ENCODE results near the gene TULP4.
"Not testable (repeated sequence)": the region's sequence is repeated elsewhere in the genome, so short reads cannot be mapped to it uniquely, and the experiment has no call there.

Gene TULP4

GRCh38 chr6:158468666-158469065 is 156.4 kb downstream of the TULP4 start:
- H3K27ac ChIP-seq (ENCODE audit: low read depth, low read length): no peak overlapping the region
- H3K4me1 ChIP-seq (ENCODE audit: control insufficient read depth in 1 of 2, insufficient read depth in 2 of 2, low read length in 2 of 2): peaks cover 12 to 23% of the 10 kb centered on the region in 2 donors
- H3K36me3 ChIP-seq (ENCODE audit: control insufficient read depth in 1 of 2, insufficient read depth in 2 of 2, low read length in 2 of 2): peaks cover 0 to 10% of the 10 kb centered on the region in 2 donors
- no peaks in the 10 kb centered on the region for H3K27me3 ChIP-seq (ENCODE audit: control insufficient read depth in 1 of 2, insufficient read depth in 2 of 2, low read length in 2 of 2)
- no peaks in the 10 kb centered on the region for H3K9me3 ChIP-seq (ENCODE audit: control insufficient read depth in 1 of 2, low read length in 2 of 2)
- H3K9ac ChIP-seq (ENCODE audit: low read depth in 1 of 2, low read length in 2 of 2): no peak overlapping the region
- H3K4me3 ChIP-seq (ENCODE audit: low read depth in 1 of 2, low read length in 2 of 2): no peak overlapping the region

GRCh38 chr6:158470023-158470422 is 157.8 kb downstream of the TULP4 start:
- not testable (repeated sequence) for H3K36me3 ChIP-seq (ENCODE audit: control insufficient read depth in 1 of 2, insufficient read depth in 2 of 2, low read length in 2 of 2); H3K9me3 ChIP-seq (ENCODE audit: control insufficient read depth in 1 of 2, low read length in 2 of 2); H3K27ac ChIP-seq (ENCODE audit: low read depth, low read length); H3K4me3 ChIP-seq (ENCODE audit: low read depth in 1 of 2, low read length in 2 of 2); H3K27me3 ChIP-seq (ENCODE audit: control insufficient read depth in 1 of 2, insufficient read depth in 2 of 2, low read length in 2 of 2); H3K9ac ChIP-seq (ENCODE audit: low read depth in 1 of 2, low read length in 2 of 2)
- H3K4me1 ChIP-seq (ENCODE audit: control insufficient read depth in 1 of 2, insufficient read depth in 2 of 2, low read length in 2 of 2): peaks cover 15 to 29% of the 10 kb centered on the region in 2 donors

- H3K27ac ChIP-seq (ENCODE audit: low read depth, low read length): no peak overlapping the region
- peaks cover 0 to 4% of the 10 kb centered on the region in 2 donors for H3K36me3 ChIP-seq (ENCODE audit: control insufficient read depth in 1 of 2, insufficient read depth in 2 of 2, low read length in 2 of 2)
- H3K4me3 ChIP-seq (ENCODE audit: low read depth in 1 of 2, low read length in 2 of 2): no peak overlapping the region
- peaks cover 18 to 37% of the 10 kb centered on the region in 2 donors for H3K4me1 ChIP-seq (ENCODE audit: control insufficient read depth in 1 of 2, insufficient read depth in 2 of 2, low read length in 2 of 2)
- H3K27me3 ChIP-seq (ENCODE audit: control insufficient read depth in 1 of 2, insufficient read depth in 2 of 2, low read length in 2 of 2): no peaks in the 10 kb centered on the region
- no peaks in the 10 kb centered on the region for H3K9me3 ChIP-seq (ENCODE audit: control insufficient read depth in 1 of 2, low read length in 2 of 2)
- H3K9ac ChIP-seq (ENCODE audit: low read depth in 1 of 2, low read length in 2 of 2): no peak overlapping the region
Observed at GRCh38 chr6:158471339-158471738, 159.1 kb downstream of the TULP4 start.

- H3K9me3 ChIP-seq (ENCODE audit: control insufficient read depth in 1 of 2, low read length in 2 of 2): no peaks in the 10 kb centered on the region
- H3K36me3 ChIP-seq (ENCODE audit: control insufficient read depth in 1 of 2, insufficient read depth in 2 of 2, low read length in 2 of 2): peaks cover 0 to 4% of the 10 kb centered on the region in 2 donors
- H3K27me3 ChIP-seq (ENCODE audit: control insufficient read depth in 1 of 2, insufficient read depth in 2 of 2, low read length in 2 of 2): no peaks in the 10 kb centered on the region
- H3K4me1 ChIP-seq (ENCODE audit: control insufficient read depth in 1 of 2, insufficient read depth in 2 of 2, low read length in 2 of 2): peaks cover 18 to 37% of the 10 kb centered on the region in 2 donors
- no peak overlapping the region for H3K27ac ChIP-seq (ENCODE audit: low read depth, low read length)
- no peak overlapping the region for H3K4me3 ChIP-seq (ENCODE audit: low read depth in 1 of 2, low read length in 2 of 2)
- H3K9ac ChIP-seq (ENCODE audit: low read depth in 1 of 2, low read length in 2 of 2): no peak overlapping the region
Observed at GRCh38 chr6:158472447-158472846, 160.2 kb downstream of the TULP4 start.

DNA sequence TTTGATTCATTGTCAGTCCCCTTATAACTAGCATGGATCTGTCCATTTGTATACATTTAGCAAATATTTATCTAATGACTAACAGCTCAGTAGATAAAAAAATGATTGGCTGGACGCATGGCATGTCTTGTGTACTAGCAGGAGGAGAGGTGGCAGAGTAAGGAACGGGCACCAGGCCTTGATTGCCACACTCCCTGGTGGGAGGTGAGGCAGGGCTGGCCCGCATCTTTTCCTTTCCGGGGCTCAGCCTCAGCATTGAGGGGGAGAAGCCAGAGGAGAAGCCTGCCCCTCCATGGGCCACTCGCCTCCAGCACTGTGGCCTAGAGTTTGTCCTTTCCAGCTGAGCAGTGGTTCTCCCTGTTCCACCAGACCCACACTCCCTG is 162.7 kb downstream of the TULP4 start:
- Histone ChIP-seq H3K4me3 (ENCODE audit: low read depth in 1 of 2, low read length in 2 of 2) (no peak overlapping the region), H3K9ac (ENCODE audit: low read depth in 1 of 2, low read length in 2 of 2) (no peak overlapping the region), H3K27ac (ENCODE audit: low read depth, low read length) (no peak overlapping the region), H3K36me3 (ENCODE audit: control insufficient read depth in 1 of 2, insufficient read depth in 2 of 2, low read length in 2 of 2) (peaks cover 3 to 21% of the 10 kb centered on the region in 2 donors), H3K27me3 (ENCODE audit: control insufficient read depth in 1 of 2, insufficient read depth in 2 of 2, low read length in 2 of 2) (no peaks in the 10 kb centered on the region), H3K4me1 (ENCODE audit: control insufficient read depth in 1 of 2, insufficient read depth in 2 of 2, low read length in 2 of 2) (peaks cover 9 to 31% of the 10 kb centered on the region in 2 donors), H3K9me3 (ENCODE audit: control insufficient read depth in 1 of 2, low read length in 2 of 2) (no peaks in the 10 kb centered on the region)

DNA sequence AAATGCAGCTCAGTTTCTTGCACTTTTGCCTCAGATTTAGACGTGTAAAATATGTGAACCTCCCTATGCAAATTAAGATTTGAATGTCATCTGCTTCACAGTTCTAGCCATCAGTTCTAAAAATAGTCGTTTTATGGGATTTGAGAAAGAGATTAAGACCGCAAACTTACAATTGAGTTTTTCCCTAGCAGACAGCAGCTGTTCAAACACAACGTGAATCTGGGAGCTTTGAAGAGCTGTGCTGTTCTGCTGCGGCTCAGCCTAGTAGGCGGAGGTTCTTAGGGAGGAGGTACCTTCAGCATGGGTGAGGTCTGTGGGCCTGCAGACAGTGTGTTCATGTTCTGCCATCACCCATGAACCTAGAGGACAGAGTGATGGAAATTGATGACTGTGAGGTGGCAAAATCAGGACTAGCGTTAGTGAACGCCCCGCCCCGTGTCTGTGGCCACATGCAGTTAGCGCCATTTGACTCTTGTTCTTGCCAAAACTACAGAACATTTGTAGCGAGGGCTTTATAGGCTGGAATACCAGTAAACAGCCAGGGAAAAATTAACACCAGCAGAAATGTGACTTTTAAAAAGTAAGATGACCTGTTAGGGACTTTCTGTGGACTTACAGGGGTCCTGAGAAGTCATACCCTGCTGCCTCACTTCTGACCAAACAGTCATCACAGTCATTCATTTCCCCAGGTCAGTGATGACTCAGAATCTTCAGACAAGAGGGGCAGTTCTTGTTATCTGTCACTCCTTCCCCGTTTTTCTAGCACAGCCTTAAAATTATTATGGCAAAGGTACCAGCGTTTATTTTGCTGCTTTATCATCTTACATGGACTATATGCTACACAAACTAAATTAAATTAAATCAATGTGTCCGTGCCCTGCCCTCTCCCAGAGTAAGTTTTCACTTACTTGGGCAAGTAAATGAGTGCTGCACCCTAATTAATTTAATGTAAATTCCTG is 163.4 kb downstream of the TULP4 start:
- no peak overlapping the region for H3K4me3 ChIP-seq (ENCODE audit: low read depth in 1 of 2, low read length in 2 of 2)
- no peak overlapping the region for H3K27ac ChIP-seq (ENCODE audit: low read depth, low read length)
- peaks cover 7 to 26% of the 10 kb centered on the region in 2 donors for H3K36me3 ChIP-seq (ENCODE audit: control insufficient read depth in 1 of 2, insufficient read depth in 2 of 2, low read length in 2 of 2)
- H3K4me1 ChIP-seq (ENCODE audit: control insufficient read depth in 1 of 2, insufficient read depth in 2 of 2, low read length in 2 of 2): peaks cover 9 to 31% of the 10 kb centered on the region in 2 donors
- H3K9ac ChIP-seq (ENCODE audit: low read depth in 1 of 2, low read length in 2 of 2): no peak overlapping the region
- no peaks in the 10 kb centered on the region for H3K9me3 ChIP-seq (ENCODE audit: control insufficient read depth in 1 of 2, low read length in 2 of 2)
- no peaks in the 10 kb centered on the region for H3K27me3 ChIP-seq (ENCODE audit: control insufficient read depth in 1 of 2, insufficient read depth in 2 of 2, low read length in 2 of 2)

GRCh38 chr6:158476389-158476788 is 164.1 kb downstream of the TULP4 start:
- H3K9me3 ChIP-seq (ENCODE audit: control insufficient read depth in 1 of 2, low read length in 2 of 2): no peaks in the 10 kb centered on the region
- no peak overlapping the region for H3K27ac ChIP-seq (ENCODE audit: low read depth, low read length)
- H3K4me1 ChIP-seq (ENCODE audit: control insufficient read depth in 1 of 2, insufficient read depth in 2 of 2, low read length in 2 of 2): peaks cover 9 to 31% of the 10 kb centered on the region in 2 donors
- no peak overlapping the region for H3K9ac ChIP-seq (ENCODE audit: low read depth in 1 of 2, low read length in 2 of 2)
- H3K27me3 ChIP-seq (ENCODE audit: control insufficient read depth in 1 of 2, insufficient read depth in 2 of 2, low read length in 2 of 2): no peaks in the 10 kb centered on the region
- H3K4me3 ChIP-seq (ENCODE audit: low read depth in 1 of 2, low read length in 2 of 2): no peak overlapping the region
- H3K36me3 ChIP-seq (ENCODE audit: control insufficient read depth in 1 of 2, insufficient read depth in 2 of 2, low read length in 2 of 2): peaks cover 12 to 34% of the 10 kb centered on the region in 2 donors

DNA sequence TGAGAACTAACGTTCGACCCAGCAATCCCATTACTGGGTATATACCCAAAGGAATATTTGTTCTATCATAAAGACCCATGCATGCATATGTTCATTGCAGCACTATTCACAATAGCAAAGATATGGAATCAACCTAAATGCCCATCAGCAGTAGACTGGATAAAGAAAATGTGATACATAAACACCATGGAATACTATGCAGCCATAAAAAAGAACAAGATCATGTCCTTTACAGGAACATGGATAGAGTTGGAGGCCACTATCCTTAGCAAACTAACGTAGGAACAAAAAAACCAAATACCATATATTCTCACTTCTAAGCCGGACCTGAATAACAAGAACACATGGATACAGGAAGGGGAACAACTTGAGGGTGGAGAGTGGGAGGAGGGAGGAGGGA is 165.5 kb downstream of the TULP4 start:
- H3K9me3 ChIP-seq (ENCODE audit: control insufficient read depth in 1 of 2, low read length in 2 of 2); H3K27ac ChIP-seq (ENCODE audit: low read depth, low read length); H3K9ac ChIP-seq (ENCODE audit: low read depth in 1 of 2, low read length in 2 of 2); H3K27me3 ChIP-seq (ENCODE audit: control insufficient read depth in 1 of 2, insufficient read depth in 2 of 2, low read length in 2 of 2); H3K4me3 ChIP-seq (ENCODE audit: low read depth in 1 of 2, low read length in 2 of 2): not testable (repeated sequence)
- H3K36me3 ChIP-seq (ENCODE audit: control insufficient read depth in 1 of 2, insufficient read depth in 2 of 2, low read length in 2 of 2): peaks cover 12 to 44% of the 10 kb centered on the region in 2 donors
- H3K4me1 ChIP-seq (ENCODE audit: control insufficient read depth in 1 of 2, insufficient read depth in 2 of 2, low read length in 2 of 2): peaks cover 7 to 21% of the 10 kb centered on the region in 2 donors

GRCh38 chr6:158480989-158481388 is 168.7 kb downstream of the TULP4 start:
- no peak overlapping the region for H3K4me3 ChIP-seq (ENCODE audit: low read depth in 1 of 2, low read length in 2 of 2)
- no peaks in the 10 kb centered on the region for H3K27me3 ChIP-seq (ENCODE audit: control insufficient read depth in 1 of 2, insufficient read depth in 2 of 2, low read length in 2 of 2)
- peaks cover 12 to 52% of the 10 kb centered on the region in 2 donors for H3K36me3 ChIP-seq (ENCODE audit: control insufficient read depth in 1 of 2, insufficient read depth in 2 of 2, low read length in 2 of 2)
- H3K9ac ChIP-seq (ENCODE audit: low read depth in 1 of 2, low read length in 2 of 2): no peak overlapping the region
- no peak overlapping the region for H3K27ac ChIP-seq (ENCODE audit: low read depth, low read length)
- H3K4me1 ChIP-seq (ENCODE audit: control insufficient read depth in 1 of 2, insufficient read depth in 2 of 2, low read length in 2 of 2): no peaks in the 10 kb centered on the region
- no peaks in the 10 kb centered on the region for H3K9me3 ChIP-seq (ENCODE audit: control insufficient read depth in 1 of 2, low read length in 2 of 2)

DNA sequence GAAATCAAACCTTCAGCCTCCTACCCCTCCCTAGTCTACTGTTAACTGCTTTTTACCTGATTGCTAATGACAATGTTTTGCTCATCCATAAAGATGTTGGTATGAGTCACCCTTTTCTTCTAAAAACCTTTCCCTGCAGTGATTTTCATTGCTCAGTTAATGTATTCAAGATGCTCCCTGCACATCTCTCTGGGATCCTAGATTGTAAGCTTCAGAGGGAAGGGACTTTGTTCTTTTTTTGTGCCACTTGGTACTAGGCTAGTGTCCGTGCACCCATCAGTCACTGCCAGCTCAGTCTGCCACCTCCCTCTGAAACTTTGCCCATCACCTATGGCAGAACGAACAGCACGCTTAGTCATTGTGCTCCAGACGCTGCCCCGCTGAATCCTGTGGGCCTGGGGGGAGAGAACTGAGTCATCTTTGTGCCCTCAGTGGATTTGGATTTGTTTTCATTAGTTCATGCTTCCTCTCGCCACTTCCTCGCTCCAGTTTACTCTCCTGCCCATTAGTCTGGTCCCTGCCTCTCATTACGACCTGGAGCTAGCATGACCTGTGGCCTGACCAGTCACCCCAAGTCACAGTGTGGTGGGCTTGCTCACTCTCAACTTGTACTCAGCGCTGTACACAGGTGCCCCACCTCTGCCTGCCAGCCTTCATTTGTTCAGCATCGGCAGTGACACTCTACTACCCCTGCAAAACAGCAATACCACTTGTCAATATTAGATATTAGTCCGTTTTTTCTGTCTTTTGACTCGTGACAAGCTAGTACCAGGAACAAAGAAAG is 169.6 kb downstream of the TULP4 start:
- peaks cover 12 to 52% of the 10 kb centered on the region in 2 donors for H3K36me3 ChIP-seq (ENCODE audit: control insufficient read depth in 1 of 2, insufficient read depth in 2 of 2, low read length in 2 of 2)
- H3K27ac ChIP-seq (ENCODE audit: low read depth, low read length): no peak overlapping the region
- H3K4me1 ChIP-seq (ENCODE audit: control insufficient read depth in 1 of 2, insufficient read depth in 2 of 2, low read length in 2 of 2): no peaks in the 10 kb centered on the region
- H3K4me3 ChIP-seq (ENCODE audit: low read depth in 1 of 2, low read length in 2 of 2): no peak overlapping the region
- H3K9ac ChIP-seq (ENCODE audit: low read depth in 1 of 2, low read length in 2 of 2): no peak overlapping the region
- no peaks in the 10 kb centered on the region for H3K9me3 ChIP-seq (ENCODE audit: control insufficient read depth in 1 of 2, low read length in 2 of 2)
- no peaks in the 10 kb centered on the region for H3K27me3 ChIP-seq (ENCODE audit: control insufficient read depth in 1 of 2, insufficient read depth in 2 of 2, low read length in 2 of 2)
